ENCODE measurements around the gene CRISP3.

DNA sequence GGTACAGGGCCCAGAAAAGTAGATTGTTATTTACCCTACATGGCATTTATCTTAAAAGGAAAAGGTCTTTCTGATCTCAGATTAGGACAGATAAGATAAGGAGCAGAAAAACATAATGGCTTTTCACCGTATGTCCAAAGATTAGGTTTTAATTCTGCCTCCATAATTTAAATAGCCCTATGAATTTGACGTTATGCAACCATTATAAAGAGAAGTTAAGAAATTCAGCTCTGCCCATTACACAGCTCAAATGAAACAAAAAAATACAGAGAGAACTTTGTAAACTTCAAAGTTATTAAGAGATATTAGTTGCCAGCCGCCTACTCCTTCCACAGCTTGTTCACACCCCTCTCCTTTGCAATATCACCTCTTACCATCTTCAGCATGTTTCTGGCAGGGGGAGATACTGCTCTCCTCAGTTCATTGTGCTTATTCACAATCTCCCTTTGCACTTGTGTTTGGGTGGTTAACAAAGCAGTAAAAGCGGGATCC is 8.1 kb downstream of the CRISP3 start:
- TF ChIP-seq EZH2 (IDR thresholded peaks at IDR 0.05; ENCODE audit: insufficient read depth, low read length) (no peak), CTCF (IDR thresholded peaks at IDR 0.05; ENCODE audit: insufficient read depth, low read depth, low read length) (no peak)
